ENCODE data around the gene HPD.

GRCh38 chr12:121903202-121903601 is 44.5 kb upstream of the HPD start:
- TF ChIP-seq CTCF (IDR thresholded peaks at IDR 0.05 in 8 of 11, conservative IDR thresholded peaks at IDR 0.05 in 3 of 11) (no peak), POLR2A (IDR thresholded peaks at IDR 0.05) (no peak)
